ENCODE data around the gene DPP4.

- TF ChIP-seq CTCF (conservative IDR thresholded peaks at IDR 0.05; ENCODE audit: low read depth, low read length) (no peak), POLR2A (IDR thresholded peaks at IDR 0.05; ENCODE audit: low read depth, low read length) (no peak)
These were observed 104.9 kb downstream of the DPP4 start for GRCh38 chr2:161969159-161969558.
